PC-3 (cell line): Measurements from ENCODE around the gene SIGMAR1. TPM values are rescaled to one million over a fixed set of nuclear protein-coding genes. Genes with fewer than 3 reads are reported as not detected.
A peak's percentile ranks its signal among the peaks of the same experiment; 100 is the strongest.
"Not testable (repeated sequence)": the region's sequence is repeated elsewhere in the genome, so short reads cannot be mapped to it uniquely, and the experiment has no call there.

Source experiments
- ATAC-seq: fragments of 200-7000 bp; cut with Tn5 transposase; 2 replicates; pipeline ENCODE4 v1.9.1; 2020; ENCODE audit warnings: mild to moderate bottlenecking, moderate library complexity
- BruUV-seq: library from RNA; stranded (reverse); fragments of 400-500 nt; replicated peaks from 2 replicates; lab custom pipeline; 2021; lab: Mats Ljungman, UMichigan
- CTCF ChIA-PET: fragments of 300-600 bp; sonication (Branson Sonifier 250); formaldehyde crosslinking; loops from one replicate; lab custom pipeline; 2022; ENCODE audit warnings: antibody characterized with exemption; lab: Charles Lee
- POLR2A ChIA-PET: fragments of 300-600 bp; sonication (Branson Sonifier 250); formaldehyde crosslinking; loops from one replicate; lab custom pipeline; 2022; ENCODE audit warnings: antibody characterized with exemption; ENCODE audit not compliant: unreplicated experiment; lab: Charles Lee
- DNase-seq: peaks from one replicate; pipeline ENCODE4 v3.0.0-alpha.2; 2015
- H2AFZ ChIP-seq: fragments of 300-600 bp; sonication (generic); 2 replicates; pipeline ENCODE4 v1.6.0; 2016; ENCODE audit warnings: antibody characterized with exemption, low read length
- H3F3A ChIP-seq: fragments of 300-600 bp; sonication (generic); one replicate; pipeline ENCODE4 v1.6.0; 2017; ENCODE audit warnings: antibody characterized with exemption, low read length, control low read depth, mild to moderate bottlenecking; ENCODE audit not compliant: unreplicated experiment
- H3K27ac ChIP-seq: fragments of 300-600 bp; sonication (generic); 2 replicates; pipeline ENCODE4 v1.5.1; 2016; ENCODE audit warnings: mild to moderate bottlenecking, low read length
- H3K27me3 ChIP-seq: fragments of 300-600 bp; sonication (generic); 2 replicates; pipeline ENCODE4 v1.6.1; 2016; ENCODE audit warnings: low read length, mixed read lengths
- H3K36me3 ChIP-seq: fragments of 300-600 bp; sonication (generic); 2 replicates; pipeline ENCODE4 v1.6.1; 2016; ENCODE audit warnings: low read depth, mixed run types, low read length, mixed read lengths
- H3K4me1 ChIP-seq: fragments of 300-600 bp; sonication (generic); 2 replicates; pipeline ENCODE4 v1.5.1; 2016; ENCODE audit warnings: low read length; ENCODE audit not compliant: insufficient read depth
- H3K4me2 ChIP-seq: fragments of 300-600 bp; sonication (generic); 2 replicates; pipeline ENCODE4 v1.6.0; 2016; ENCODE audit warnings: low read length
- H3K4me3 ChIP-seq: fragments of 300-600 bp; sonication (generic); 2 replicates; pipeline ENCODE4 v1.5.1; 2016; ENCODE audit warnings: mild to moderate bottlenecking, low read length, mixed read lengths
- H3K79me2 ChIP-seq: fragments of 300-600 bp; sonication (generic); 2 replicates; pipeline ENCODE4 v1.6.1; 2017; ENCODE audit warnings: low read length, mixed read lengths
- H3K9ac ChIP-seq: fragments of 300-600 bp; sonication (generic); 2 replicates; pipeline ENCODE4 v1.6.0; 2016; ENCODE audit warnings: mild to moderate bottlenecking, low read length
- H3K9me2 ChIP-seq: fragments of 300-600 bp; sonication (generic); replicated peaks from 2 replicates; pipeline ENCODE4 v1.6.1; 2016; ENCODE audit warnings: mixed run types, low read length, mixed read lengths
- H3K9me3 ChIP-seq: fragments of 300-600 bp; sonication (generic); 2 replicates; pipeline ENCODE4 v1.6.1; 2016; ENCODE audit warnings: low read length, mixed read lengths
- H4K20me1 ChIP-seq: fragments of 300-600 bp; sonication (generic); 2 replicates; pipeline ENCODE4 v1.6.1; 2016; ENCODE audit warnings: low read length, mixed read lengths
- CTCF ChIP-seq: fragments of 300-600 bp; sonication (generic); conservative IDR thresholded peaks from 2 replicates; pipeline ENCODE4 v1.5.1; 2017; ENCODE audit warnings: antibody characterized with exemption, low read depth, mild to moderate bottlenecking, low read length
- EZH2 ChIP-seq: fragments of 300-600 bp; sonication (generic); IDR thresholded peaks from one replicate; pipeline ENCODE4 v1.6.1; 2017; ENCODE audit warnings: antibody characterized with exemption, mild to moderate bottlenecking, low read length; ENCODE audit not compliant: unreplicated experiment
- EZH2phosphoT487 ChIP-seq: fragments of 300-600 bp; sonication (generic); IDR thresholded peaks from 2 replicates; pipeline ENCODE4 v1.6.1; 2018; ENCODE audit warnings: mild to moderate bottlenecking, antibody characterized with exemption, low read length, borderline replicate concordance
- intact Hi-C: fragments of 100-400 bp; cut with micrococcal nuclease; formaldehyde crosslinking; loops from 2 replicates; pipeline ENCODE4 v1.9.0; 2023
- total RNA-seq: library from RNA; depleted of rRNA; stranded (reverse); fragments of >200 nt; gene quantifications from 2 replicates; pipeline ENCODE4 v1.2.3, GENCODE V29; 2014

Gene SIGMAR1
- total RNA-seq, 1 experiment from 2014 or later: 96.7 TPM

GRCh38 chr9:34642679-34643078, 5.1 kb upstream of the SIGMAR1 start:
- DNase-seq (no peak), ATAC-seq (no peak)
- Histone ChIP-seq H3K4me2 (no peak overlapping the region), H3K36me3 (no peaks in the 10 kb centered on the region), H3K9me3 (no peaks in the 10 kb centered on the region), H3K4me3 (no peak overlapping the region), H3K27ac (no peak overlapping the region), H3K79me2 (peaks cover 9% of the 10 kb centered on the region; the same call in 1 of the 2 replicates), H3K9me2 (no peaks in the 10 kb centered on the region), H4K20me1 (no peaks in the 10 kb centered on the region), H2AFZ (no peak overlapping the region), H3K9ac (no peak overlapping the region), H3K27me3 (no peaks in the 10 kb centered on the region), H3K4me1 (peaks cover 12% of the 10 kb centered on the region; the same call in 1 of the 2 replicates), H3F3A (no peaks in the 10 kb centered on the region)
- TF ChIP-seq EZH2phosphoT487 (no peak), EZH2 (no peak), CTCF (no peak)
- POLR2A ChIA-PET: no interaction called here
- CTCF ChIA-PET: no interaction called here
- intact Hi-C loops: no loop called here
- no TSS peak for BruUV-seq

DNA sequence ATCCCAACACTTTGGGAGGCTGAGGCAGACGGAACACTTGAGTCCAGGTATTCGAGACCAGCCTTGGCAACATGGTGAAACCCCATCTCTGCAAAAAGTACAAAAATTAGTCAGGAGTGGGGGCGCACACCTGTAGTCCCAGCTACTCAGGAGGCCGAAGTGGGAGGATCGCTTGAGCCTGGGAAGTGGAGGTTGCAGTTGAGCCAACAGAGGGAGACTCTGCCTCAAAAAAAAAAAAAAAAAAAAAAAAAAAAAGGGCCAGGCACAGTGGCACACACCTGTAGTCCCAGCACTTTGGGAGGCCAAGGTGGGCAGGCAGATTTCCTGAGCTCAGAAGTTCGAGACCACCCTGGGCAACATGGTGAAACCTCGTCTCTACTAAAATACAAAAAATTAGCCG, 1.7 kb upstream of the SIGMAR1 start:
- H3K9me3 ChIP-seq, H3K9me2 ChIP-seq, H3K4me2 ChIP-seq, H2AFZ ChIP-seq, BruUV-seq, H3K36me3 ChIP-seq, H3K27me3 ChIP-seq, H3K9ac ChIP-seq, POLR2A ChIA-PET, H3K4me3 ChIP-seq, CTCF ChIA-PET, ATAC-seq, H3K27ac ChIP-seq, DNase-seq, H4K20me1 ChIP-seq, H3K4me1 ChIP-seq, intact Hi-C loops, H3F3A ChIP-seq: not testable (repeated sequence)
- H3K79me2 ChIP-seq: peaks cover 25% of the 10 kb centered on the region

DNA sequence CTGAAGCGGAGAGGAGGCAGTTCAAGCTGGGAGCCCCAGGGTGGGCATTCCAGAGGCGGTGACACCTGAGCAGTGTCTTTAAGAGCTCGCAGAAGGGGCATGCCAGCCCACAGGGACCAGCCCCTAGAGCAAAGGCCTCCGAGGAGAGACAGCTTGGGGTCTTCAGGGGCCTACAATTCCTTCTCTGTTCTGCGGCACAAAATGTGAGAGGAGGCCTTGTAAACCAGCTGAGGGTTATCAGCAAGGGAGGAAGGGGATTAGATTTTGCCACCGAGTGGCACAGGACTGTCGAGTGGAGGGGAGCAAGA, 505 bp upstream of the SIGMAR1 start:
- BruUV-seq: TSS peak; percentile 89

More for the DNA sequence above, 505 bp upstream of the SIGMAR1 start:
- Histone ChIP-seq H4K20me1 (0 out of 2 replicates have a peak, but pooled peaks cover 4% of the 10 kb centered on the region), H3F3A (no peaks in the 10 kb centered on the region), H2AFZ (peak overlapping the region; percentile 89), H3K9me3 (no peaks in the 10 kb centered on the region), H3K4me3 (peak overlapping the region; percentile 76), H3K79me2 (peaks cover 25% of the 10 kb centered on the region), H3K36me3 (no peaks in the 10 kb centered on the region), H3K9ac (peak overlapping the region; percentile 92), H3K9me2 (no peaks in the 10 kb centered on the region), H3K4me2 (peak overlapping the region; percentile 93), H3K27me3 (no peaks in the 10 kb centered on the region), H3K27ac (no peak overlapping the region), H3K4me1 (peaks cover 5% of the 10 kb centered on the region; the same call in 1 of the 2 replicates)
- no peak for TF ChIP-seq EZH2
- ChIA-PET POLR2A (interaction anchor here (0.6 kb wide), 1 partner anchor 10 kb away, joined by 5 read pairs; no protein-coding TSS in a partner anchor), CTCF (interaction anchor here (1.4 kb wide), 1 partner anchor 9 kb away, joined by 3 read pairs; no protein-coding TSS in a partner anchor)
- no peak for ATAC-seq
- DNase-seq: no peak
- intact Hi-C loops: no loop called here
